Measurements from ENCODE around the gene ERC2. TPM values are rescaled to one million over a fixed set of nuclear protein-coding genes. Genes with fewer than 3 reads are reported as not detected.

Gene ERC2
- total and polyA plus RNA-seq, 2 of the 13 experiments (the other 11 are each of a cell fraction or from before 2014, with no cell fraction given) = 0.16 to 0.22 TPM

DNA sequence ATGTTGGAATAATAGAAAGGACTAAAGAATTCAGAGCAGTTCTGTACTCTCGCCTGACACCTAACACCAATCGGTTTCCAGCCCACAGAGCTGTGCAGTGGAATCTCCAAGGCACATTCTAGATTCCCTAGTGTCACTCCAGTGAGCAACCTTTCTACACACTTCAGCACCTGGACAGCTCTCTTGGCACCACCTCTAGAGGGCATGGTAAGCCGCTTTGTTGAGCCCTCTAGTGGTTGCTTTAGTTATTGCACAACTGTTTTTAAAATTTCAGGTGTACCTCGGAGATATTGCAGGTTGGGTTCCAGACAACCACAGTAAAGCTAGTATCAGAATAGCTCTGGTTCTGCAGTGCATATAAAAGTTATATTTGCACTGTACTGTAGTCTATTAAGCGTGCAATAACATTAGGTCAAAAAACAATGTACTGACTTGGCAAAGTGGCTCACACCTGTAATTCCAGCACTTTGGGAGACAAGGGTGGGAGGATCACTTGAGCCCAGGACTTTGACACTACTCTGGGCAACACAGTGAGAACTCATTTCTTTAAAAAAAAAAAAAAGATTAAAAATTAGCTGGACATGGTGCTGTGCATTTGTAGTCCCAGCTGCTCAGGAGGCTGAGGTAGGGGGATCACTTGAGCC, 26.5 kb upstream of the ERC2 start (continued):
- TF ChIP-seq, protein P1, sequence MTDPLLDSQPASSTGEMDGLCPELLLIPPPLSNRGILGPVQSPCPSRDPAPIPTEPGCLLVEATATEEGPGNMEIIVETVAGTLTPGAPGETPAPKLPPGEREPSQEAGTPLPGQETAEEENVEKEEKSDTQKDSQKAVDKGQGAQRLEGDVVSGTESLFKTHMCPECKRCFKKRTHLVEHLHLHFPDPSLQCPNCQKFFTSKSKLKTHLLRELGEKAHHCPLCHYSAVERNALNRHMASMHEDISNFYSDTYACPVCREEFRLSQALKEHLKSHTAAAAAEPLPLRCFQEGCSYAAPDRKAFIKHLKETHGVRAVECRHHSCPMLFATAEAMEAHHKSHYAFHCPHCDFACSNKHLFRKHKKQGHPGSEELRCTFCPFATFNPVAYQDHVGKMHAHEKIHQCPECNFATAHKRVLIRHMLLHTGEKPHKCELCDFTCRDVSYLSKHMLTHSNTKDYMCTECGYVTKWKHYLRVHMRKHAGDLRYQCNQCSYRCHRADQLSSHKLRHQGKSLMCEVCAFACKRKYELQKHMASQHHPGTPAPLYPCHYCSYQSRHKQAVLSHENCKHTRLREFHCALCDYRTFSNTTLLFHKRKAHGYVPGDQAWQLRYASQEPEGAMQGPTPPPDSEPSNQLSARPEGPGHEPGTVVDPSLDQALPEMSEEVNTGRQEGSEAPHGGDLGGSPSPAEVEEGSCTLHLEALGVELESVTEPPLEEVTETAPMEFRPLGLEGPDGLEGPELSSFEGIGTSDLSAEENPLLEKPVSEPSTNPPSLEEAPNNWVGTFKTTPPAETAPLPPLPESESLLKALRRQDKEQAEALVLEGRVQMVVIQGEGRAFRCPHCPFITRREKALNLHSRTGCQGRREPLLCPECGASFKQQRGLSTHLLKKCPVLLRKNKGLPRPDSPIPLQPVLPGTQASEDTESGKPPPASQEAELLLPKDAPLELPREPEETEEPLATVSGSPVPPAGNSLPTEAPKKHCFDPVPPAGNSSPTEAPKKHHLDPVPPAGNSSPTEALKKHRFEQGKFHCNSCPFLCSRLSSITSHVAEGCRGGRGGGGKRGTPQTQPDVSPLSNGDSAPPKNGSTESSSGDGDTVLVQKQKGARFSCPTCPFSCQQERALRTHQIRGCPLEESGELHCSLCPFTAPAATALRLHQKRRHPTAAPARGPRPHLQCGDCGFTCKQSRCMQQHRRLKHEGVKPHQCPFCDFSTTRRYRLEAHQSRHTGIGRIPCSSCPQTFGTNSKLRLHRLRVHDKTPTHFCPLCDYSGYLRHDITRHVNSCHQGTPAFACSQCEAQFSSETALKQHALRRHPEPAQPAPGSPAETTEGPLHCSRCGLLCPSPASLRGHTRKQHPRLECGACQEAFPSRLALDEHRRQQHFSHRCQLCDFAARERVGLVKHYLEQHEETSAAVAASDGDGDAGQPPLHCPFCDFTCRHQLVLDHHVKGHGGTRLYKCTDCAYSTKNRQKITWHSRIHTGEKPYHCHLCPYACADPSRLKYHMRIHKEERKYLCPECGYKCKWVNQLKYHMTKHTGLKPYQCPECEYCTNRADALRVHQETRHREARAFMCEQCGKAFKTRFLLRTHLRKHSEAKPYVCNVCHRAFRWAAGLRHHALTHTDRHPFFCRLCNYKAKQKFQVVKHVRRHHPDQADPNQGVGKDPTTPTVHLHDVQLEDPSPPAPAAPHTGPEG (CRISPR knock-in tag; IDR thresholded peaks at IDR 0.05) = no peak; the same call in 1 of the 2 replicates
- TF ChIP-seq MYC (CRISPR knock-in tag; IDR thresholded peaks at IDR 0.05; ENCODE audit: borderline replicate concordance) (no peak), NCOR1 (IDR thresholded peaks at IDR 0.05; ENCODE audit: borderline replicate concordance, low read length) (no peak), EHMT2 (IDR thresholded peaks at IDR 0.05; ENCODE audit: borderline replicate concordance, low read depth, low read length) (peak; percentile 100), MEIS1 (CRISPR knock-in tag; IDR thresholded peaks at IDR 0.05; ENCODE audit: borderline replicate concordance) (0 out of 2 replicates have a peak, but pooled peaks have one; percentile 42), NFYC (CRISPR knock-in tag; IDR thresholded peaks at IDR 0.05) (peak; percentile 43; the same call in 1 of the 2 replicates), ZNF615 (CRISPR knock-in tag; IDR thresholded peaks at IDR 0.05; ENCODE audit: borderline replicate concordance) (peak; percentile 77; the same call in 1 of the 2 replicates), JUNB (CRISPR knock-in tag; IDR thresholded peaks at IDR 0.05; ENCODE audit: borderline replicate concordance) (peak; percentile 80; the same call in 1 of the 2 replicates), HES4 (CRISPR knock-in tag; IDR thresholded peaks at IDR 0.05; ENCODE audit: borderline replicate concordance) (peak; percentile 92), ZNF337 (CRISPR knock-in tag; IDR thresholded peaks at IDR 0.05; ENCODE audit: borderline replicate concordance, low read depth) (peak; percentile 49; the same call in 1 of the 2 replicates), ZNF567 (CRISPR knock-in tag; IDR thresholded peaks at IDR 0.05; ENCODE audit: borderline replicate concordance) (no peak), TRIM24 (CRISPR knock-in tag; IDR thresholded peaks at IDR 0.05) (no peak), CEBPZ (IDR thresholded peaks at IDR 0.05; ENCODE audit: low read length) (no peak)
- TF ChIP-seq, protein P2, sequence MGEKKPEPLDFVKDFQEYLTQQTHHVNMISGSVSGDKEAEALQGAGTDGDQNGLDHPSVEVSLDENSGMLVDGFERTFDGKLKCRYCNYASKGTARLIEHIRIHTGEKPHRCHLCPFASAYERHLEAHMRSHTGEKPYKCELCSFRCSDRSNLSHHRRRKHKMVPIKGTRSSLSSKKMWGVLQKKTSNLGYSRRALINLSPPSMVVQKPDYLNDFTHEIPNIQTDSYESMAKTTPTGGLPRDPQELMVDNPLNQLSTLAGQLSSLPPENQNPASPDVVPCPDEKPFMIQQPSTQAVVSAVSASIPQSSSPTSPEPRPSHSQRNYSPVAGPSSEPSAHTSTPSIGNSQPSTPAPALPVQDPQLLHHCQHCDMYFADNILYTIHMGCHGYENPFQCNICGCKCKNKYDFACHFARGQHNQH (CRISPR knock-in tag; IDR thresholded peaks at IDR 0.05) = peak; percentile 78; the same call in 1 of the 2 replicates
- TF ChIP-seq, protein P3, sequence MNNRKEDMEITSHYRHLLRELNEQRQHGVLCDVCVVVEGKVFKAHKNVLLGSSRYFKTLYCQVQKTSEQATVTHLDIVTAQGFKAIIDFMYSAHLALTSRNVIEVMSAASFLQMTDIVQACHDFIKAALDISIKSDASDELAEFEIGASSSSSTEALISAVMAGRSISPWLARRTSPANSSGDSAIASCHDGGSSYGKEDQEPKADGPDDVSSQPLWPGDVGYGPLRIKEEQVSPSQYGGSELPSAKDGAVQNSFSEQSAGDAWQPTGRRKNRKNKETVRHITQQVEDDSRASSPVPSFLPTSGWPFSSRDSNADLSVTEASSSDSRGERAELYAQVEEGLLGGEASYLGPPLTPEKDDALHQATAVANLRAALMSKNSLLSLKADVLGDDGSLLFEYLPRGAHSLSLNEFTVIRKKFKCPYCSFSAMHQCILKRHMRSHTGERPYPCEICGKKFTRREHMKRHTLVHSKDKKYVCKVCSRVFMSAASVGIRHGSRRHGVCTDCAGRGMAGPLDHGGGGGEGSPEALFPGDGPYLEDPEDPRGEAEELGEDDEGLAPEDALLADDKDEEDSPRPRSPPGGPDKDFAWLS (CRISPR knock-in tag; IDR thresholded peaks at IDR 0.05; ENCODE audit: borderline replicate concordance) = no peak
